B cell (primary cell): ENCODE measurements around the gene CIBAR2. TPM values are rescaled to one million over a fixed set of nuclear protein-coding genes. Genes with fewer than 3 reads are reported as not detected.

Experiments used
- ATAC-seq: fragments of 200-7000 bp; cut with Tn5 transposase; one replicate; pipeline ENCODE4 v1.10.0; 2021; ENCODE audit warnings: low read depth, mild to moderate bottlenecking, moderate number of reproducible peaks, moderate library complexity
- CTCF ChIA-PET: fragments of 350-600 bp; sonication (Branson Sonifier 250); formaldehyde crosslinking; loops from one replicate; lab custom pipeline; 2021; ENCODE audit warnings: antibody characterized with exemption, inconsistent platforms; lab: Charles Lee
- POLR2A ChIA-PET: fragments of 350-600 bp; sonication (Branson Sonifier 250); formaldehyde crosslinking; loops from one replicate; lab custom pipeline; 2021; ENCODE audit warnings: antibody characterized with exemption; lab: Charles Lee
- DNase-seq: peaks from one replicate; pipeline ENCODE4 v3.0.0; 2013
- H2AFZ ChIP-seq: 2 replicates; pipeline ENCODE4 v1.6.1; 2012; ENCODE audit warnings: mild to moderate bottlenecking, low read depth, low read length; ENCODE audit not compliant: insufficient read depth, poor library complexity, severe bottlenecking
- H3K27ac ChIP-seq, 2 donors: 1 replicate in 1 of 2; 2 replicates in 1 of 2; pipeline ENCODE4 v1.5.1; 2012 to 2013; ENCODE audit warnings: low read length in 2 of 2, mild to moderate bottlenecking in 2 of 2, moderate library complexity in 1 of 2
- H3K27me3 ChIP-seq, 4 experiments: fragments of 200-600 bp in 1 of 4; sonication (generic) in 1 of 4; replicated peaks in 1 of 4; 1 replicate in 2 of 4; 2 replicates in 2 of 4; pipeline versions ENCODE4 v1.6.1 to v1.7.0; 2013 to 2016; ENCODE audit warnings: low read length in 3 of 4, mild to moderate bottlenecking in 2 of 4, mixed read lengths in 1 of 4, moderate library complexity in 1 of 4; ENCODE audit not compliant: insufficient read depth in 4 of 4, control insufficient read depth in 3 of 4; ENCODE audit errors: control extremely low read depth in 1 of 4
- H3K36me3 ChIP-seq, 2 experiments: replicated peaks in 1 of 2; 1 replicate in 1 of 2; 2 replicates in 1 of 2; pipeline versions ENCODE4 v1.6.1 to v1.7.1; 2013; ENCODE audit warnings: low read length in 1 of 2; ENCODE audit not compliant: insufficient read depth in 2 of 2, control insufficient read depth in 1 of 2; ENCODE audit errors: control extremely low read depth in 1 of 2, extremely low read depth in 1 of 2
- H3K4me1 ChIP-seq, 2 donors: fragments of 200-600 bp in 1 of 2; sonication (generic) in 1 of 2; 1 replicate in 1 of 2; 2 replicates in 1 of 2; pipeline versions ENCODE4 v1.5.1 to v1.6.1; 2013 to 2017; ENCODE audit warnings: low read length in 2 of 2; ENCODE audit not compliant: control insufficient read depth in 2 of 2, insufficient read depth in 2 of 2
- H3K4me2 ChIP-seq: replicated peaks from 2 replicates; pipeline ENCODE3; 2012; ENCODE audit warnings: mild to moderate bottlenecking, low read depth, low read length; ENCODE audit not compliant: poor library complexity, severe bottlenecking
- H3K4me3 ChIP-seq, 5 experiments: fragments of 200-600 bp in 1 of 5; sonication (generic) in 1 of 5; 1 replicate in 3 of 5; 2 replicates in 2 of 5; pipeline versions ENCODE4 v1.5.1 to v1.7.0; 2011 to 2016; ENCODE audit warnings: low read length in 4 of 5, mild to moderate bottlenecking in 4 of 5, low read depth in 2 of 5, control low read depth in 1 of 5, moderate library complexity in 1 of 5; ENCODE audit not compliant: insufficient read depth in 1 of 5; ENCODE audit errors: control extremely low read depth in 1 of 5, extremely low read depth in 1 of 5
- H3K79me2 ChIP-seq: fragments of 200-600 bp; sonication (generic); one replicate; pipeline ENCODE4 v1.6.0; 2016; ENCODE audit warnings: low read length; ENCODE audit not compliant: control insufficient read depth, insufficient read depth
- H3K9ac ChIP-seq: fragments of 200-600 bp; sonication (generic); 2 replicates; pipeline ENCODE4 v1.6.1; 2017; ENCODE audit warnings: mild to moderate bottlenecking, low read length, moderate library complexity
- H3K9me3 ChIP-seq, 3 donors: one replicate each; pipeline versions ENCODE4 v1.6.1 to v1.7.1; 2013; ENCODE audit warnings: low read length in 2 of 3; ENCODE audit not compliant: control insufficient read depth in 2 of 3, insufficient read depth in 1 of 3; ENCODE audit errors: control extremely low read depth in 1 of 3
- H4K20me1 ChIP-seq: 2 replicates; pipeline ENCODE4 v1.6.0; 2012; ENCODE audit warnings: mild to moderate bottlenecking, low read length; ENCODE audit not compliant: insufficient read depth, control insufficient read depth, poor library complexity, severe bottlenecking
- H3K27ac Mint-ChIP-seq: one replicate; pipeline ENCODE4 v1.8.0; 2021; ENCODE audit warnings: mixed read lengths
- H3K27me3 Mint-ChIP-seq: one replicate; pipeline ENCODE4 v1.8.0; 2021; ENCODE audit warnings: mixed read lengths
- H3K4me1 Mint-ChIP-seq: one replicate; pipeline ENCODE4 v1.8.0; 2021; ENCODE audit warnings: mixed read lengths
- H3K4me3 Mint-ChIP-seq: one replicate; pipeline ENCODE4 v1.8.0; 2021; ENCODE audit warnings: mixed read lengths
- H3K9me3 Mint-ChIP-seq: one replicate; pipeline ENCODE4 v1.8.0; 2022; ENCODE audit warnings: mixed read lengths; ENCODE audit not compliant: insufficient read depth
- CTCF ChIP-seq: fragments of 200-600 bp; IDR thresholded peaks from one replicate; pipeline ENCODE4 v1.8.0; 2022; ENCODE audit warnings: antibody characterized with exemption, mild to moderate bottlenecking
- EZH2 ChIP-seq: IDR thresholded peaks from 2 replicates; pipeline ENCODE4 v1.6.1; 2012; ENCODE audit warnings: borderline replicate concordance, low read depth, mild to moderate bottlenecking, moderate library complexity, low read length; ENCODE audit not compliant: insufficient read depth, poor library complexity, severe bottlenecking
- WGBS: methylation state at CpG from one replicate; pipeline ENCODE4 v1.1.5; 2013; ENCODE audit warnings: missing lambda C conversion rate; ENCODE audit not compliant: insufficient coverage; 5-methylcytosine and 5-hydroxymethylcytosine counted together
- intact Hi-C: fragments of 100-400 bp; cut with micrococcal nuclease; formaldehyde crosslinking; loops from one replicate; pipeline ENCODE4 v1.10.0; 2022
- polyA plus RNA-seq: library from polyadenylated mRNA; depleted of rRNA; stranded (reverse); fragments of >200 nt; gene quantifications from 2 replicates; pipeline ENCODE4 v1.2.3, GENCODE V29; 2012
- total RNA-seq, 2 donors: library from RNA; stranded (reverse); fragments of 120-200 nt in 1 of 2; gene quantifications; 1 replicate in 1 of 2; 2 replicates in 1 of 2; pipeline versions ENCODE4 v1.2.3 to v1.2.4, GENCODE V29; 2013 to 2022

CIBAR2 gene
- total and polyA plus RNA-seq, 2 donors (not counting 1 experiment from before 2014, with no cell fraction given), result not detected

- Mint-ChIP-seq H3K4me1 (peaks cover 9% of the 10 kb centered on the region), H3K27ac (no peak overlapping the region), H3K27me3 (peaks cover 20% of the 10 kb centered on the region), H3K4me3 (no peak overlapping the region), H3K9me3 (no peaks in the 10 kb centered on the region)
- no peaks in the 10 kb centered on the region for H3K36me3 ChIP-seq
- H3K27me3 ChIP-seq, result peaks cover 0 to 13% (median 4%) of the 10 kb centered on the region in 4 experiments
- H3K79me2 ChIP-seq, result no peaks in the 10 kb centered on the region
- WGBS, result 90% methylated on average over 16 of the region's 16 CpGs
- no peak overlapping the region for H3K4me3 ChIP-seq
- H3K4me1 ChIP-seq, result peaks cover 4 to 8% of the 10 kb centered on the region in 2 donors
- ChIA-PET POLR2A (no interaction called here), CTCF (no interaction called here)
- no peak for ATAC-seq
- no peak overlapping the region for H3K27ac ChIP-seq
- H3K9me3 ChIP-seq, result no peaks in the 10 kb centered on the region
- TF ChIP-seq CTCF (no peak), EZH2 (no peak)
- DNase-seq, result no peak
- H3K9ac ChIP-seq, result no peak overlapping the region
- H4K20me1 ChIP-seq, result no peaks in the 10 kb centered on the region
- intact Hi-C loops, result no loop called here
- no peak overlapping the region for H3K4me2 ChIP-seq
- H2AFZ ChIP-seq, result no peak overlapping the region
Observed at GRCh38 chr16:85089525-85089924, 22.7 kb downstream of the CIBAR2 start.

GRCh38 chr16:85088570-85089199 is 23.6 kb downstream of the CIBAR2 start:
- Mint-ChIP-seq H3K9me3 (no peaks in the 10 kb centered on the region), H3K27me3 (peaks cover 12% of the 10 kb centered on the region), H3K27ac (no peak overlapping the region), H3K4me1 (peaks cover 10% of the 10 kb centered on the region), H3K4me3 (no peak overlapping the region)
- Histone ChIP-seq H4K20me1 (no peaks in the 10 kb centered on the region), H3K4me3 (no peak overlapping the region), H3K27ac (no peak overlapping the region), H3K27me3 (peaks cover 0 to 13% (median 4%) of the 10 kb centered on the region in 4 experiments), H3K4me2 (no peak overlapping the region), H3K9ac (no peak overlapping the region), H3K9me3 (no peaks in the 10 kb centered on the region), H3K79me2 (no peaks in the 10 kb centered on the region), H3K36me3 (no peaks in the 10 kb centered on the region), H3K4me1 (peaks cover 6 to 10% of the 10 kb centered on the region in 2 donors), H2AFZ (no peak overlapping the region)
- ChIA-PET CTCF (no interaction called here), POLR2A (no interaction called here)
- TF ChIP-seq CTCF (no peak), EZH2 (no peak)
- intact Hi-C loops, result no loop called here
- ATAC-seq, result no peak
- WGBS, result 87% methylated on average over 31 of the region's 31 CpGs
- DNase-seq, result no peak
